KMS-11 (cell line): Measurements from ENCODE around the gene NUDT4.
"Not testable (repeated sequence)": the region's sequence is repeated elsewhere in the genome, so short reads cannot be mapped to it uniquely, and the experiment has no call there.

Experiments used
- H2AFZ ChIP-seq: fragments of 200-600 bp; sonication (generic); 2 replicates; pipeline ENCODE4 v1.6.1; 2016; ENCODE audit warnings: antibody characterized with exemption, mixed run types, low read depth
- H3K27ac ChIP-seq: fragments of 200-600 bp; sonication (generic); 2 replicates; pipeline ENCODE4 v1.6.1; 2016; ENCODE audit warnings: mild to moderate bottlenecking, mixed run types
- H3K27me3 ChIP-seq: fragments of 200-600 bp; sonication (generic); 2 replicates; pipeline ENCODE4 v1.6.1; 2017; ENCODE audit warnings: mild to moderate bottlenecking, low read depth, mixed run types, moderate library complexity; ENCODE audit not compliant: insufficient read depth
- H3K36me3 ChIP-seq: fragments of 200-600 bp; sonication (generic); 2 replicates; pipeline ENCODE4 v1.6.1; 2017; ENCODE audit warnings: mild to moderate bottlenecking, mixed run types; ENCODE audit not compliant: insufficient read depth
- H3K4me1 ChIP-seq: fragments of 200-600 bp; sonication (generic); 2 replicates; pipeline ENCODE4 v1.6.1; 2016; ENCODE audit warnings: mild to moderate bottlenecking, low read depth, mixed run types; ENCODE audit not compliant: poor library complexity, severe bottlenecking
- H3K4me2 ChIP-seq: fragments of 200-600 bp; sonication (generic); 2 replicates; pipeline ENCODE4 v1.7.0; 2016; ENCODE audit warnings: mild to moderate bottlenecking, mixed run types
- H3K4me3 ChIP-seq: fragments of 200-600 bp; sonication (generic); IDR thresholded peaks from 2 replicates; pipeline ENCODE4 v1.6.1; 2017; ENCODE audit warnings: low read depth, low read length, mixed read lengths; ENCODE audit not compliant: insufficient read depth
- H3K79me2 ChIP-seq: fragments of 200-600 bp; sonication (generic); 2 replicates; pipeline ENCODE4 v1.6.1; 2016; ENCODE audit warnings: low read depth, mixed run types; ENCODE audit not compliant: insufficient read depth
- H3K9ac ChIP-seq: fragments of 200-600 bp; sonication (generic); 2 replicates; pipeline ENCODE4 v1.6.1; 2016; ENCODE audit warnings: mild to moderate bottlenecking, mixed run types
- H4K20me1 ChIP-seq: fragments of 200-600 bp; sonication (generic); 2 replicates; pipeline ENCODE4 v1.6.1; 2016; ENCODE audit warnings: mild to moderate bottlenecking, mixed run types; ENCODE audit not compliant: insufficient read depth
- CTCF ChIP-seq: fragments of 200-600 bp; sonication (generic); conservative IDR thresholded peaks from 2 replicates; pipeline ENCODE4 v1.6.1; 2017; ENCODE audit warnings: low read depth, mild to moderate bottlenecking, antibody characterized with exemption, low read length, moderate library complexity, mixed read lengths

The NUDT4 gene

GRCh38 chr12:93379326-93379980 lies 1.7 kb downstream of the NUDT4 start:
- no peak for TF ChIP-seq CTCF
- Histone ChIP-seq H3K27ac (peak overlapping the region; percentile 84), H3K4me3 (no peak overlapping the region), H3K9ac (peak overlapping the region; percentile 82), H2AFZ (no peak overlapping the region), H3K4me1 (peaks cover 23% of the 10 kb centered on the region), H3K4me2 (peak overlapping the region; percentile 78), H3K79me2 (peaks cover 62% of the 10 kb centered on the region), H3K36me3 (no peaks in the 10 kb centered on the region), H4K20me1 (peaks cover 13% of the 10 kb centered on the region; the same call in 1 of the 2 replicates), H3K27me3 (no peaks in the 10 kb centered on the region)

- H4K20me1 ChIP-seq: peaks cover 14% of the 10 kb centered on the region; the same call in 1 of the 2 replicates
- H3K36me3 ChIP-seq: no peaks in the 10 kb centered on the region
- peak overlapping the region; percentile 78 for H3K4me2 ChIP-seq
- peak overlapping the region; percentile 82; the same call in 1 of the 2 replicates for H3K9ac ChIP-seq
- H3K4me1 ChIP-seq: peaks cover 23% of the 10 kb centered on the region
- H3K4me3 ChIP-seq: no peak overlapping the region
- no peak for TF ChIP-seq CTCF
- peak overlapping the region; percentile 84; the same call in 1 of the 2 replicates for H3K27ac ChIP-seq
- H3K27me3 ChIP-seq: no peaks in the 10 kb centered on the region
- H2AFZ ChIP-seq: no peak overlapping the region
- peaks cover 67% of the 10 kb centered on the region for H3K79me2 ChIP-seq
These were observed 2.2 kb downstream of the NUDT4 start for GRCh38 chr12:93379981-93380361.

- H3K79me2 ChIP-seq: peaks cover 73% of the 10 kb centered on the region
- H2AFZ ChIP-seq: no peak overlapping the region
- no peaks in the 10 kb centered on the region for H3K27me3 ChIP-seq
- TF ChIP-seq CTCF: peak; percentile 51; the same call in 1 of the 2 replicates
- no peak overlapping the region for H3K4me3 ChIP-seq
- H3K27ac ChIP-seq: peak overlapping the region; percentile 14; the same call in 1 of the 2 replicates
- H3K9ac ChIP-seq: peak overlapping the region; percentile 82; the same call in 1 of the 2 replicates
- H4K20me1 ChIP-seq: peaks cover 19% of the 10 kb centered on the region; the same call in 1 of the 2 replicates
- peak overlapping the region; percentile 78 for H3K4me2 ChIP-seq
- H3K36me3 ChIP-seq: no peaks in the 10 kb centered on the region
- peaks cover 23% of the 10 kb centered on the region for H3K4me1 ChIP-seq
These were observed 2.9 kb downstream of the NUDT4 start for GRCh38 chr12:93380480-93381121.

GRCh38 chr12:93381161-93381975 lies 3.6 kb downstream of the NUDT4 start:
- Histone ChIP-seq H3K27ac (peak overlapping the region; percentile 14; the same call in 1 of the 2 replicates), H3K4me3 (no peak overlapping the region), H3K27me3 (no peaks in the 10 kb centered on the region), H3K9ac (no peak overlapping the region; the same call in 1 of the 2 replicates), H4K20me1 (peaks cover 19% of the 10 kb centered on the region; the same call in 1 of the 2 replicates), H3K36me3 (no peaks in the 10 kb centered on the region), H2AFZ (no peak overlapping the region), H3K79me2 (peaks cover 78% of the 10 kb centered on the region), H3K4me1 (peaks cover 24% of the 10 kb centered on the region), H3K4me2 (peak overlapping the region; percentile 78)
- no peak for TF ChIP-seq CTCF

GRCh38 chr12:93381976-93382437 lies 4.3 kb downstream of the NUDT4 start:
- H3K4me3 ChIP-seq, H3K27ac ChIP-seq: not testable (repeated sequence)
- peaks cover 21% of the 10 kb centered on the region; the same call in 1 of the 2 replicates for H4K20me1 ChIP-seq

More at GRCh38 chr12:93381976-93382437, 4.3 kb downstream of the NUDT4 start:
- H3K9ac ChIP-seq, H2AFZ ChIP-seq, H3K27me3 ChIP-seq, H3K36me3 ChIP-seq: not testable (repeated sequence)
- peaks cover 29% of the 10 kb centered on the region for H3K4me1 ChIP-seq
- peaks cover 84% of the 10 kb centered on the region for H3K79me2 ChIP-seq
- peak overlapping the region; percentile 78; the same call in 1 of the 2 replicates for H3K4me2 ChIP-seq
